ENCODE results near the gene RESF1. TPM values are rescaled to one million over a fixed set of nuclear protein-coding genes. Genes with fewer than 3 reads are reported as not detected.

RESF1 gene
- total RNA-seq, 4 donors from 2014 or later: 16.0 to 31.7 (median 17.7) TPM

- Histone ChIP-seq H3K4me1 (no peaks in the 10 kb centered on the region), H3K4me3 (no peak overlapping the region), H3K27ac (no peak overlapping the region), H3K36me3 (no peaks in the 10 kb centered on the region), H3K27me3 (no peaks in the 10 kb centered on the region), H3K9me3 (peaks cover 0 to 9% (median 3%) of the 10 kb centered on the region in 3 donors)
- TF ChIP-seq POLR2A (IDR thresholded peaks at IDR 0.05) (no peak), CTCF (IDR thresholded peaks at IDR 0.05 in 4 of 5, conservative IDR thresholded peaks at IDR 0.05 in 1 of 5) (no peak)
- ATAC-seq (no peak), DNase-seq (no peak)
- in situ Hi-C loops (cut with MboI; ENCODE audit: low sequenced_read_pairs in 4 of 4): no loop called here
- intact Hi-C loops (cut with DNase I; ENCODE audit: low total_unique reads): no loop called here
Observed at GRCh38 chr12:31923063-31923412, 36.2 kb upstream of the RESF1 start.

DNA sequence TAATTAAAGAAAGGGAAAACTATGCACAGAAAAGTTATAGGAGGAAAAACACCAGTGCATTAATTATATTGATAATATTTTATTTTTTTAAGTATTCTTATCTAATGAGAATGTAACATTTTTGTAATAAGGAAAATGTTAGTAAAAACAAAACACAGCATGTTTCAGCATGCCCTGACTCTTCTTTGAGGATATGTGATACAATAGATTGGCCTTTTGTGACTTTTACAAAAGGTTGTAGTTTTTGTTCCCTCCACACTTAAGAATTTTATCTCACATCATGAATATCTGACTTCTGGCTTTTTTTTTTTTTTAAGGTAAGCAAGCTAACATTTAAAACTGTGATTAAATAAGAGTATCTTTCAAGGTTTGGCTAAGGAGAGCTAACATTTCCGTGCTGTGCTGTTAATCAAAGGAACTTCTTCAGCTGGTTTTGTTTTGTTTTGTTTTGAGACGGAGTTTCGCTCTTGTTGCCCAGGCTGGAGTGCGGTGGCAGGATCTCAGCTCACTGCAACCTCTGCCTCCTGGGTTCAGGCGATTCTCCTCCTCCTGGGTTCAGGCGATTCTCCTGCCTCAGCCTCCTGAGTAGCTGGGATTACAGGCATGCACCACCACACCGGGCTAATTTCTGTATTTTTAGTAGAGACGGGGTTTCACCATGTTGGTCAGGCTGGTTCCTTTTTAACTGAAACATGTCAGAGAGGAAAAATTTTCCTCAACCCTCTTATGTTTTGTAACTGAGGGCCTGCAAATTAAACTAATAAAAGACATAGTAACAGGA, 30.8 kb upstream of the RESF1 start:
- in situ Hi-C loops (cut with MboI; ENCODE audit: low sequenced_read_pairs in 4 of 4): loop anchor here in 1 of 4 donors (25.0 kb wide), 1 partner anchor 109 kb away; no protein-coding TSS in a partner anchor
- TF ChIP-seq POLR2A (IDR thresholded peaks at IDR 0.05): no peak
- no peak for TF ChIP-seq CTCF (IDR thresholded peaks at IDR 0.05 in 4 of 5, conservative IDR thresholded peaks at IDR 0.05 in 1 of 5)
- no peaks in the 10 kb centered on the region for H3K36me3 ChIP-seq
- no peak overlapping the region for H3K4me3 ChIP-seq
- H3K27ac ChIP-seq: no peak overlapping the region
- no peaks in the 10 kb centered on the region for H3K9me3 ChIP-seq
- no peaks in the 10 kb centered on the region for H3K4me1 ChIP-seq
- H3K27me3 ChIP-seq: peaks cover 0 to 3% (median 0%) of the 10 kb centered on the region in 3 donors
- ATAC-seq (no peak), DNase-seq (no peak)
- intact Hi-C loops (cut with DNase I; ENCODE audit: low total_unique reads): no loop called here

GRCh38 chr12:31929027-31929526, 30.1 kb upstream of the RESF1 start:
- in situ Hi-C loops (cut with MboI; ENCODE audit: low sequenced_read_pairs in 4 of 4): loop anchor here in 1 of 4 donors (25.0 kb wide), 1 partner anchor 108 kb away; no protein-coding TSS in a partner anchor

DNA sequence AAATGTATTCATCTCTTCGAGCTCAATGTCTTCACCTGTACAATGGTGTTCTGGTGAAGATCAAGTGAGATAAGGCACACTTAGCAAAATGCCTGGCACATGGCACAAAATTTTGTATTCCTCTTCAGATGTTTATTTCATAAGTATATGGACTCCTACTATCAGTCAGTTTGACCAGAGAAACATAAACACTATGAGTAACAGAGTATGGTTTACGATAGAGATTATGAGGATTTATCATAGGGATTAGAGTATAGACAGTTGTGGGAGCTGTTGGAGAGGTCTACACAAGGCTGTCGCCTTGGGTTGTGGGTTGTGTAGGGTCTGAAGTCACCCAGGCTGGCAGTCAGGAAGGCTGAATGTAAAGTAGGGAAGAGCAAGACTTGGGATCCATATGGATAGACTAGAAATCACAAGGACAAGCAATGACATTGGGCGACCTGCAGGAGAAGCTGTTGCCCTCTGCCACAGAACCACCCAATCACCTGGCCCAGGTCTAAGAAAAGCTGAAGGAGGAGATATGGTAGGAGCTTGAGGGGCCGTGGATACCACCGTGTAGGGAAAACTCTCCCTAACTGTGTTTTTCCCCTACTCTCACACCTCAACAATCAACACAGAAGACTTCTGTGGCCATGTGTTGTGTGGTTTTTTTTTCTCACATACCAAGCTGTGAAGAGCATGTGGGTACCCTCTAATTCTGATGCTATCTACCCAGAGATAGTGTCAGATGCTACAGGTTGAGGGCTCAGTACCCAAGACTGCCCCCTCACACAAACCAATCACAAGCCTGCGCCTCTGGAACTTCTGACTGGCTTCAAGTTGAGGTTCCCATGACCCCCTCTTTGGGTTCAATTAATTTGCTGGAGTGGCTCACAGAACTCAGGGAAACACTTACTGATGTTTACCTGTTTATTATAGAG, 27.2 kb upstream of the RESF1 start:
- peaks cover 0 to 3% (median 0%) of the 10 kb centered on the region in 3 donors for H3K27me3 ChIP-seq
- ATAC-seq (no peak), DNase-seq (no peak)
- no peak for TF ChIP-seq CTCF (IDR thresholded peaks at IDR 0.05 in 4 of 5, conservative IDR thresholded peaks at IDR 0.05 in 1 of 5)
- TF ChIP-seq POLR2A (IDR thresholded peaks at IDR 0.05): no peak
- H3K36me3 ChIP-seq: no peaks in the 10 kb centered on the region
- no peaks in the 10 kb centered on the region for H3K4me1 ChIP-seq
- H3K27ac ChIP-seq: no peak overlapping the region
- intact Hi-C loops (cut with DNase I; ENCODE audit: low total_unique reads): no loop called here
- in situ Hi-C loops (cut with MboI; ENCODE audit: low sequenced_read_pairs in 4 of 4): loop anchor here in 1 of 4 donors (25.0 kb wide), 1 partner anchor 105 kb away; no protein-coding TSS in a partner anchor
- no peak overlapping the region for H3K4me3 ChIP-seq
- H3K9me3 ChIP-seq: no peaks in the 10 kb centered on the region

More at GRCh38 chr12:31929027-31929526, 30.1 kb upstream of the RESF1 start:
- no peak for ATAC-seq
- intact Hi-C loops (cut with DNase I; ENCODE audit: low total_unique reads): no loop called here
- DNase-seq: no peak
- Histone ChIP-seq H3K4me1 (no peaks in the 10 kb centered on the region), H3K36me3 (no peaks in the 10 kb centered on the region), H3K27me3 (peaks cover 0 to 3% (median 0%) of the 10 kb centered on the region in 3 donors), H3K9me3 (no peaks in the 10 kb centered on the region), H3K4me3 (no peak overlapping the region), H3K27ac (no peak overlapping the region)
- no peak for TF ChIP-seq POLR2A (IDR thresholded peaks at IDR 0.05)
- no peak for TF ChIP-seq CTCF (IDR thresholded peaks at IDR 0.05 in 4 of 5, conservative IDR thresholded peaks at IDR 0.05 in 1 of 5)
